Thymus (tissue), 11 donors: Measurements from ENCODE around the gene MYL6B. TPM values are rescaled to one million over a fixed set of nuclear protein-coding genes. Genes with fewer than 3 reads are reported as not detected.

ENCODE experiments used
- DNase-seq, 9 donors: peaks; one replicate each; pipeline ENCODE4 v3.0.0-alpha.2; 2013; ENCODE audit warnings: low spot score in 9 of 9, low read depth in 6 of 9, missing footprints in 1 of 9
- H3K27ac ChIP-seq, 2 donors: one replicate each; pipeline ENCODE4 v1.5.1; 2013; ENCODE audit warnings: control low read depth in 1 of 2, low read depth in 1 of 2, low read length in 1 of 2, mild to moderate bottlenecking in 1 of 2, moderate library complexity in 1 of 2
- H3K27me3 ChIP-seq, 2 donors: one replicate each; pipeline ENCODE4 v1.5.1; 2013; ENCODE audit warnings: low read length in 1 of 2; ENCODE audit not compliant: control insufficient read depth in 2 of 2, insufficient read depth in 1 of 2
- H3K36me3 ChIP-seq, 2 donors: one replicate each; pipeline ENCODE4 v1.5.1; 2013; ENCODE audit warnings: low read length in 1 of 2, mild to moderate bottlenecking in 1 of 2, moderate library complexity in 1 of 2; ENCODE audit not compliant: control insufficient read depth in 2 of 2, insufficient read depth in 2 of 2
- H3K4me1 ChIP-seq, 2 donors: one replicate each; pipeline ENCODE4 v1.5.1; 2013; ENCODE audit warnings: low read length in 2 of 2; ENCODE audit not compliant: control insufficient read depth in 2 of 2, insufficient read depth in 2 of 2
- H3K4me3 ChIP-seq, 2 donors: one replicate each; pipeline ENCODE4 v1.5.1; 2013; ENCODE audit warnings: low read length in 2 of 2, control low read depth in 1 of 2, mild to moderate bottlenecking in 1 of 2
- H3K9me3 ChIP-seq, 2 donors: one replicate each; pipeline ENCODE4 v1.5.1; 2013; ENCODE audit warnings: low read length in 1 of 2, mild to moderate bottlenecking in 1 of 2; ENCODE audit not compliant: control insufficient read depth in 2 of 2, insufficient read depth in 1 of 2
- WGBS: extraction: QIAGEN DNeasy Blood & Tissue Kit; methylation state at CpG from one replicate; pipeline ENCODE4 v1.1.7; 2013; 5-methylcytosine and 5-hydroxymethylcytosine counted together
- polyA plus RNA-seq: library from polyadenylated mRNA; stranded (reverse); fragments of 200-250 nt; gene quantifications from one replicate; pipeline ENCODE4 v1.2.3, GENCODE V29; 2013
- total RNA-seq: library from RNA; stranded (reverse); fragments of 120-200 nt; gene quantifications from one replicate; pipeline ENCODE4 v1.2.4, GENCODE V29; 2013
- donor health status: healthy.

Gene MYL6B
- total and polyA plus RNA-seq, 2 donors, result 60.9 to 101 TPM

DNA sequence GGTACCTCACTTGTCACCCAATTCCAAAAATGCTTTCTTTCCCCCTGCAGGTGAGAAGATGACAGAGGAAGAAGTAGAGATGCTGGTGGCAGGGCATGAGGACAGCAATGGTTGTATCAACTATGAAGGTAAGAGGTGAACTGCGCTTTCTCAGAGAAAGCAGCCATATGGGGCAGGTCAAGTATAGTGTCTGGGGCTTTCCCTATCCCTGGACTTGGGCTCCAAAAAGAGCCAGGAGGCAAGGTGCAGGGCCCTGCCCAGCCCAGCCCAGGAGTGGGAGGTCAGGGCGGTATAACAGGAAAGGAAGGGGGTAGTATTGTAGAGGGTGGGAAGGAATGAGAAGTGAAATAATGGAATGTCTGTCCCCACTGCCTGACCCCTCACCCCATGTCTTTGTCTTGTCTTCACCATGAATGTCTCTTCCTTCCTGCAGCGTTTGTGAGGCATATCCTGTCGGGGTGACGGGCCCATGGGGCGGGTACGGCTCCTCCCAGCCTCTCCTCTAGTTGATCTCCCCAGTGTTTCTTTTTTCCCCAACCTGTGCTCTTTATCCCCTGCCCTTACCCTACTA lies 7.9 kb downstream of the MYL6B start:
- no peaks in the 10 kb centered on the region for H3K9me3 ChIP-seq
- H3K4me3 ChIP-seq, result peak overlapping the region; percentile 62 to 88
- H3K27me3 ChIP-seq, result no peaks in the 10 kb centered on the region
- H3K36me3 ChIP-seq, result peaks cover 59 to 64% of the 10 kb centered on the region in 2 donors
- DNase-seq, result peak in 4 of 9 donors; percentile 38 to 66 (median 48)
- peak overlapping the region; percentile 91 to 92 for H3K27ac ChIP-seq
- H3K4me1 ChIP-seq, result peaks cover 26 to 41% of the 10 kb centered on the region in 2 donors
- 46% methylated on average over 7 of the region's 7 CpGs for WGBS

DNA sequence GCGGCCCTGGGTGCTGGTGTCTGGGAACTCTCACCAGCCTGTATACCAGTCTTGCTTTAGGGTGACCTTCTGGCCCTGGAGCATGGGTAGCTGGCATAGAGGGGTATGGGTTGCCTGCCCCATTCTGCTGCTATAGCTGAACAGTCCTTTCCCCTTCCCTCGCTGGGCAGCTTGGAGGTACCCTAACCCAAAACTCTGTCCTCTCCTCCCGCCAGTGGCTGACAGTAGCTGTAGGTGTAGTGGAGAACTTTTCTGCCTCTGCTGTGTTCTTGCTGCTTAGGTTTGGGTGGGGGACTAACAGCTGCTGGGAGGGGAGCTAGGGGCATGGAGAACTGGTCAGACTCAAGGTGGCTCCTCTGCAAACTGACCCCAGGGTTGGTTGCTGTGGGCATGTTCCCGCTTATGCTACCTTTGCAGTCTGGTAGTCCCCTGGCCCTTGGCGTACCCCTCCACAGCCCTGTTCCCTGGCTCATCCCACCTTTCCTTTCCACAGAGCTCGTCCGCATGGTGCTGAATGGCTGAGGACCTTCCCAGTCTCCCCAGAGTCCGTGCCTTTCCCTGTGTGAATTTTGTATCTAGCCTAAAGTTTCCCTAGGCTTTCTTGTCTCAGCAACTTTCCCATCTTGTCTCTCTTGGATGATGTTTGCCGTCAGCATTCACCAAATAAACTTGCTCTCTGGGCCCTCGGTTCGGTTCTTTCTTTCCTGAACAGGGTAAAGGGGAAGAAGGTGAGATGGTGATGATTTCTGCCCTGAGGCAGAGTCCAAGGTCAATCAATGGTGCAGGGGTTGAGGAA lies 8.7 kb downstream of the MYL6B start:
- no peaks in the 10 kb centered on the region for H3K27me3 ChIP-seq
- H3K9me3 ChIP-seq, result no peaks in the 10 kb centered on the region
- H3K4me3 ChIP-seq, result peak overlapping the region; percentile 62 to 88
- H3K27ac ChIP-seq, result peak overlapping the region; percentile 91 to 92
- DNase-seq, result no peak
- WGBS, result 95% methylated on average over 11 of the region's 11 CpGs
- H3K4me1 ChIP-seq, result peaks cover 26 to 41% of the 10 kb centered on the region in 2 donors
- H3K36me3 ChIP-seq, result peaks cover 60 to 68% of the 10 kb centered on the region in 2 donors

DNA sequence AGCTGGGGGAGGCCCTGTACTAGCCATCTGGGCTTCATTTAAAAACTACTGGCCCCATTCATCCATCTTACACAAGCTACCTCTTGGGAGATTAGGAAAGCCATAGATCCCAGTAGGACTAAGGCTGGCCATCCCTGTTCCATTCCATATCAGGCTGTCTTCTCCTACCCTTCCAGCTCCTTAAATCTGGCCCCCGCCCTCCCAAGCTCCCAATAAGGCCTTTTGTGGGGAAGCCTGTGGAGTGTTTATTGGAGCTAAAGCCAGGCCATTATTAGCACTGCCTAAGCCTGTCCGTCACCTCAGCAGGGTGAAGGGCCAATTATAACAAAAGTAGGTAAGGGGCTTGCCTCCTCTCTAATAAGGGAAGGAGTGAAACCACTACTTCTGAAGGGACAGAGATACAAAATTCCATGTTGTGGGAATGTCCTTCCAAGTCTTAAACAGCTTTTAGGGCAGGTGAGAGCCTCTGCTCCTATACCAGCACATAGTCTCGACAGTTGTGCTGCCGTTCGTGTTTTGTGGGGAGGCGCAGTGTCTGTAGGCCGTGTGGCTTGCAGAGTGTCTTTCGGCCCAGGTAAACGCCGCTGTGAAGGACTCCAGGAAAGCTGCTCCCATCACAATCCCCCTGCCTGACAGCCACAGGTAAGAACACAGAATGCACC lies 9.4 kb downstream of the MYL6B start:
- Histone ChIP-seq H3K27me3 (no peaks in the 10 kb centered on the region), H3K4me3 (no peak overlapping the region)

DNA sequence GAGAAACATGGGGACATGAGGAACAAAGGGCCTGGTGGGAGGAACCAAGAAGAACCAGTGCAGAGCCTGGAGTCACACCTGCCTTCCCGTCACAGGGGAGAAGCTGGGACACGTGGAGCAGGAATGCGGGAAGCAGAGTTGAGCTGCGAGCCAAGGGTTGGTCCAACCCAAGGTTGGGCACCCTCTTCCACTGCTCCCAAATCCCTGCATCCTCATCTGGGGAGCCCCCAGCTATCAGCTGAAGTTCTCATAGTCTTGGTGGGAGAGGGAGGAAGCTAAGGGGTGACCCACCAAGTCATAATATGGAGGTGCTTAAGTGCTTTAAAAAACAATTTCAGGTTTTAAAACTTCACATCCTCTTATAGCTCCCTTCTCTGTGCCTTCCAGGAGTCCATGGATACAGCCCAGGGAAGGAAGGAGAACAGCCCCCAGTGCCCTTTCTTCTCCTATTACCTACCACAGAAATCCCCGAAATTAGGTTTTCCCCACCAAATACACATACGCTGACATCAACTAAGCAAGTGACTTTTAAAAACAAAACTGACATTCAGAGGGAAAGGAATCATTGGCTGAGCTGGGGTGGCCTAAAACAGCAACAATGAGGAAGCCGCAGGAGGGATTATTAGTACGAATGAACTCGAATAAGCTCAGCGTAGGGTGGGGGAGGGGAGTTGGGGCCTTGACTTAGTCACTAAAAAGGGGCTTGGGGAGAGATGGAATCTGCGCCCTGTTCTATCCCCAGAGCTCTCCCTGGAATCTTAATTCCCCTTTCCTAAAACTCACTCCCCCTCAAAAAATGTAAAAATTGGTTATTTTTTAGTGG lies 10.3 kb downstream of the MYL6B start:
- peak overlapping the region in 1 of 2 donors; percentile 38 for H3K27ac ChIP-seq
- no peak for DNase-seq
- no peak overlapping the region for H3K4me3 ChIP-seq
- peaks cover 22 to 32% of the 10 kb centered on the region in 2 donors for H3K4me1 ChIP-seq
- 96% methylated on average over 11 of the region's 11 CpGs for WGBS
- peaks cover 71 to 78% of the 10 kb centered on the region in 2 donors for H3K36me3 ChIP-seq
- no peaks in the 10 kb centered on the region for H3K9me3 ChIP-seq
- no peaks in the 10 kb centered on the region for H3K27me3 ChIP-seq

More for the DNA sequence above, 9.4 kb downstream of the MYL6B start:
- no peak for DNase-seq
- Histone ChIP-seq H3K27ac (peak overlapping the region; percentile 32 to 46), H3K36me3 (peaks cover 63 to 73% of the 10 kb centered on the region in 2 donors), H3K4me1 (peaks cover 26 to 41% of the 10 kb centered on the region in 2 donors), H3K9me3 (no peaks in the 10 kb centered on the region)
- 93% methylated on average over 10 of the region's 10 CpGs for WGBS

DNA sequence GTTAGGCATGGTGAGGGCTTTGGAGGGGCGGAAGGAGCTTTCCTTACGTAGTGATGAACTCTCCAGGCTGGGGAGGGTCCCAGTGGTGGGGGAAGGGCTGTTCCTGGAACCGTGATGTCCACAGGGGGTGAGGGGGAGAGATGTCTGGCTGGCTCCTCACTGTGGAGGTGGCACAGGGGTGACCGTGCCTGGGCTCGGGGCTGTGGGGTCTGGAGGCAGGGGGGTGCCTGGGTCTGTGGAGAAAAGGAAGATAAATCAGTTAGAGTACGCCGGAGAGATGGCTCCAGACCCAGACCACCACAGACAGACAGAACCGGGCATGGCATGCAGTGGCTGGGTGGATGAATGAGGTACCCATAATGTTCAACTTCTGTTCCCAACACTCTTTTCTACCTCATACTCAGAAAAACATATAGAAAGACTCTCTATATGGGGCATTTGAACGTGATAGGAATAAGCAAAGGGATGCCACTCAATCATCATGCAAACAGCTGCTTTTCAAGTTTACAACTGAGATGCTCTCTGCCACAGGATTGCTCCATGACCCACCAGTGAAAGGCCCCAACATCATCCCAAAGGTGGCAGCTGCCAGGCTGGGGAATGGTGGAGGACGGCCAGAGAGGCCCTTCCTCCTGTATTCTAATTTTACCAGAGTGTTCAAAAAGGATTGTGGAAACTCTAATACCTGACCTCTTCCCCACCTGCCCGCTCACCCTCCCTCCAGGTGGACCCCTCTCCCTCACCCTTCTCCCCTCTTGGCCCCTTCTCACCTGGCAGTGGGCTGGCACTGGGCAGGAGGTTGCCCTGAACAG lies 11.4 kb downstream of the MYL6B start:
- peaks cover 22 to 30% of the 10 kb centered on the region in 2 donors for H3K4me1 ChIP-seq
- DNase-seq, result no peak
- 98% methylated on average over 11 of the region's 11 CpGs for WGBS

DNA sequence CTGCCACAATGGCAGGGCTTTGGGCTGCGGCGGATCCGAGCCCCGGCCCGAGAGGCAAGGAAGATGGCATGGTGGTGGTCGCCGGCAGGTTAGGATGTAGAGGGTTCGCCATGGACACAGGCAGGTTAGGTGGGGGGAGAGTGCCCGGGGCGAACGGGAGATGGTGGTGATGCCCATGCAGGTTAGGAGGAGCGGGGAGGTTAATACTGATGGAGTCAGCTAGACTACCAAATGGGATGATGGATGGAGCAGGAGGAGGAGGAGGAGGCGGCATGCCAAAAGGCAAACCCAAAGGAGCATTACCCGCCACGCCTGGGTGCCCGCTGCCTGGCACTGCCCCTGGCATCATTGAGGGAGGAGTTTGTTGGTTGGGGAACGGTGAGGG lies 11.9 kb downstream of the MYL6B start:
- no peaks in the 10 kb centered on the region for H3K9me3 ChIP-seq
- 98% methylated on average over 17 of the region's 17 CpGs for WGBS
- H3K4me3 ChIP-seq, result no peak overlapping the region
- peaks cover 20 to 25% of the 10 kb centered on the region in 2 donors for H3K4me1 ChIP-seq
- H3K27me3 ChIP-seq, result no peaks in the 10 kb centered on the region
- peaks cover 83 to 94% of the 10 kb centered on the region in 2 donors for H3K36me3 ChIP-seq
- DNase-seq, result no peak
- H3K27ac ChIP-seq, result peak overlapping the region in 1 of 2 donors; percentile 20

More for the DNA sequence above, 11.4 kb downstream of the MYL6B start:
- H3K27me3 ChIP-seq, result no peaks in the 10 kb centered on the region
- peak overlapping the region in 1 of 2 donors; percentile 20 for H3K27ac ChIP-seq
- H3K4me3 ChIP-seq, result no peak overlapping the region
- peaks cover 77 to 89% of the 10 kb centered on the region in 2 donors for H3K36me3 ChIP-seq
- H3K9me3 ChIP-seq, result no peaks in the 10 kb centered on the region

DNA sequence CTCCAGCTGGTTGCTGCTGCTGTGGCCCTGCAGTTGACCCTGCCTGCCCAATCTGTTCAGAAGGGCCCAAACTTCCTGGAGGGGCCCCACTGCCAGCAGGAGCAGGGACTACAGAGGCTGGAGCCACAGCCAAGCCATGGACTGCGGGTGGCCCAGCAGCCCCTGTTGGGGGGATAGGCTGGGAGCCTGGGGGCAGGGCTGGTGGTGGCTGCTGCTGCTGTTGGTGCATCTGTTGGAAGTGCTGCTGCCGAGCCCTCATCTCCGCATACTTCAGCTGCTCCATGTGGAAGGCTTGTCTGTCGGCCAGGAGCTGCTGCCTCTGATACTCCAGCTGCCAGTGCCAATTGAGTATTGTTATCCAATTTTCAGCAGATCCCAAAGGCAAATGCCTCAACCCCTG lies 13.0 kb downstream of the MYL6B start:
- DNase-seq, result no peak
- H3K4me1 ChIP-seq, result peaks cover 10 to 15% of the 10 kb centered on the region in 2 donors
- H3K27ac ChIP-seq, result no peak overlapping the region
- no peaks in the 10 kb centered on the region for H3K27me3 ChIP-seq
- WGBS, result 94% methylated on average over 4 of the region's 4 CpGs
- H3K36me3 ChIP-seq, result peaks cover 83 to 94% of the 10 kb centered on the region in 2 donors
- no peak overlapping the region for H3K4me3 ChIP-seq
- H3K9me3 ChIP-seq, result no peaks in the 10 kb centered on the region

DNA sequence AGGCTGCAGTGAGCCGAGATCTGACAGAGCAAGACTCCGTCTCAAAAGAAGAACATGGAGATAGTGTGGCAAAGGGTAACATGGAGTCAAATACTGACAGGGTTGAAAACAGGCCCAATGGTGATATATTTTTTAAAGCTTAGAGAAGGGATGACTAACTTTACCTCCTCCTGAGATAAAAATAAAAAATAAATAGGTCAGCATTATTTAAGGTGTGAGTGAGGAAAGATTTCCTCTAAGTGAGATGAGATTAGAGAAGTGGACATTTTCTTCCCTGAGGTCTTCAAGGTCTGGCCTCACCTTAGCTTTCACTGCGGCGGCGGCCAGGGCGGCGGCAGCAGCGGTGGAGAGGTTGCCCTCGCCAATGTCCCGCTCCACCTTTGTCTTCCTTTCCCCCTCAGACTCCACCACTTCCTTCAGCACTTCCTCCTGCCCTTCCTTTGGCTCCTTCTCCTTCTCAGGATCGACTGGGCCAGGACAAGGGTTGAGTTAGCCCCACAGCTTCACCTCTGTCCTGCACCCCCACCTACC lies 16.9 kb downstream of the MYL6B start:
- 97% methylated on average over 11 of the region's 11 CpGs for WGBS
- Histone ChIP-seq H3K27ac (no peak overlapping the region), H3K9me3 (no peaks in the 10 kb centered on the region), H3K36me3 (peaks cover 84 to 92% of the 10 kb centered on the region in 2 donors), H3K4me3 (no peak overlapping the region), H3K27me3 (no peaks in the 10 kb centered on the region), H3K4me1 (no peaks in the 10 kb centered on the region)
- DNase-seq, result no peak
